Left renal cortex interstitium (tissue), 4 donors: ENCODE results near the gene PRICKLE2. TPM values are rescaled to one million over a fixed set of nuclear protein-coding genes. Genes with fewer than 3 reads are reported as not detected.

Experiments
- DNase-seq, 4 donors: peaks; one replicate each; pipeline ENCODE4 v3.0.0-alpha.2; 2013; ENCODE audit warnings: low read depth in 4 of 4, low spot score in 2 of 4, missing footprints in 1 of 4
- polyA plus RNA-seq, 4 donors: library from polyadenylated mRNA; unstranded; fragments of 120-200 nt; gene quantifications; one replicate each; pipeline ENCODE4 v1.2.1, GENCODE V29; 2013; ENCODE audit not compliant: insufficient read length in 4 of 4

Gene PRICKLE2
- polyA plus RNA-seq, 4 donors, result 16.5 to 24.1 (median 19.8) TPM

DNA sequence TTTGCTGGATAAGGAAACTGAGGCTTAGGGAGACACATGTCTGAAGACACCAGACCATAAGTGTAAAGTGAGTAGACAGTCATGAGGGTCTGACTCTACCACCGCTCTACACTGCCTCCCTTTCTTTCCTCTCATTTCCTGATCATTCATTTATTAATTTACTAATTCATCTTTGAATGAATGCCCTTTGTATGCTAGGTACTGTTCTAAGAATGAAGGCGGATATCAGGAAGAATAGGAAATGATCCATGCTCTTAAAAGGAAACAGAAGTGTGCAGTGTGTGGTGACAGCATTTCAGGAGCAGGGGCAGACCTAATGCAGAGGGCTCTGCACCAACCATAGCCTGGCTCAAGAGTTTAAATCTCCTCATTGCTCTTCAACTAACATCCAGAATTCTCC is 170.2 kb downstream of the PRICKLE2 start:
- no peak for DNase-seq

DNA sequence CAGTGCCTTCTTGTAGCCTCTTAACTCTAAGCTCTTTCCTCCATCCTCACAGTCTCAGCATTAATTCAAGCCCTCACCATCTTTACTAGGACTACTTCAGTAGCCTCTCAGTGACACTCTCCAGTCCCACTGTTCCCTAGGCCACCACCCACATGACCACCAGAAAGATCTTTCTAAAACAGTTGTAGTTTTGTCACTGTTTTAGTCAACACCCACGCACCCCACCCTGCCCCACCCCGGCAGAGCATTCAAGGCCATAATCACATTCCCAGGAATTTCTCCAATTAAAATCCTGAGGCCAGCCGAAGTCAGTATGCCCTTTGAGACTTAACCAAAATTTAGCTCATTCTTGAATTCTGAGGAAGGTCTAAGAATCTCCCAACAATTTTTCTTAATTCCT is 170.8 kb downstream of the PRICKLE2 start:
- no peak for DNase-seq

DNA sequence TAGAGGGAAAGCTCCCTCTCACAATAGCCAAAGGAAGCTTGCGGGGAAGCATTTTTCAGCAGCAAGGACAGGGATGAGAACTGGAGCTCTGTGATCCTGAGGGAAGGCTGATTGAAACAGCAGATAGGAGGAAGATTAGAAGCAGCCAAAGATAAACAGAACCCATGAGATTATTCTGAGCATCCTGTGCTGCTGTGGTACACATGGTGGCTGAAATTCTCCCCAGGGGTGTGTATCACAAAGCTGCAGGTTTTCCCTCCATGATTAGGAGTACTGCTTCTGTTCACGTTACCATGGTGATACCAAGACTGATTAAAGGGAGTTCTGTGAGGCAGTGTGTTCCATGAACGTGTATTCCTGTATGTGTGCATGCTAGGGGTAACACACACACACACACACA is 171.7 kb downstream of the PRICKLE2 start:
- DNase-seq, result no peak

DNA sequence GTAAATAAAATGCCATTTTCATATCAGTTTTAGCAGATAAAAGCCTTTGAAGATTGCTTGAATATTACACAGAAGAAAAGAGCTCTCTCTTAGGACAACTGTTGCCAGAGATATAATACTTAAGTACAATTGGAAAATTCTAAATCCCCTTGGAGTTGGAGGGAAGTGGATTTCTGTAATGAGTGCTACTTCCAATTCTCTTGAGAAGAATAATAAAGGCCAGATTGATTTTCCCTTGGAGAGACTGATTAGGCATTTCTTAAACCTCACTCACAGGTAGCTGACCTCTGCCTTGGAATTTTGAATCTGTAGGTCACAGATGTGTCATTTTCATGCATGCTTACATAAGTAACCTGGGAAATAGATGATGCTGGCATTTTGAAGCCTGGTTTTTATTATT is 172.1 kb downstream of the PRICKLE2 start:
- no peak for DNase-seq

DNA sequence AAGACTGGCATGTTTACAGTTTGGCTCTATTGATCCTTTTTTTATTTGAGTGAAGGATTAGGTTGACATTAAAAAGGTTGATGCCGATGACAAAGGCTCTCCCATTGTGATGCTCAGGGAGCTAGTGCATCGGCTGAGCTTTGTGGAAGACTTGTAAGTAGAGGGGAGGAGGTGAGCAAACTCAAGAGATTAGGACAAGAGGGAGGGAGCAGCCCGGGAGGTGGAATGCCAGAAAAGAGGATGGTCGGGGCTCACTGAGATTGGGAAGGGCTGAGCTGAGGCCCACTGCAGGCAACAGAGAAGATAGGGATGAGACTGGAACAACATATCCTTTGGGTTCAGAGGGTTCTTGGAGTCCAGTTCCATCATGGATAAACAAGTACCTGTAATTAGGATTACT is 175.4 kb downstream of the PRICKLE2 start:
- DNase-seq, result no peak

DNA sequence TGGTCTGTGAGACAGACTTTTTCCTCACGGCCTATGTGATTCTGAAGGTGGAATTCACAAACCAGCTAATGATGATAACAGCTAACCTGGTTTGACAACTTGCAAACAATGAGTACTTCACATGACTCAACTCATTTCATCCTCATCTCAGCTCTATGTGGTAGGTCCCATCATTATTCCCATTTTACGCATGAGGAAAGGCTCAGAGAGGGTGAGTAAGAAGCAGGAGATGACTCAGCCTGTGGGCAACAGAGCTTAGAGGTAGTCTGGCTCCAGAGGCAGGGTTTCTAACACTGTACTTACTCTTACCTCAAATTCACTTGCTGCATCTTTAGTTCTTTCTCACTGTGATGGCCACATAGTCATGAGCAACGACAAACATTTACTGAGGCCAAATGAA is 176.1 kb downstream of the PRICKLE2 start:
- DNase-seq, result no peak

DNA sequence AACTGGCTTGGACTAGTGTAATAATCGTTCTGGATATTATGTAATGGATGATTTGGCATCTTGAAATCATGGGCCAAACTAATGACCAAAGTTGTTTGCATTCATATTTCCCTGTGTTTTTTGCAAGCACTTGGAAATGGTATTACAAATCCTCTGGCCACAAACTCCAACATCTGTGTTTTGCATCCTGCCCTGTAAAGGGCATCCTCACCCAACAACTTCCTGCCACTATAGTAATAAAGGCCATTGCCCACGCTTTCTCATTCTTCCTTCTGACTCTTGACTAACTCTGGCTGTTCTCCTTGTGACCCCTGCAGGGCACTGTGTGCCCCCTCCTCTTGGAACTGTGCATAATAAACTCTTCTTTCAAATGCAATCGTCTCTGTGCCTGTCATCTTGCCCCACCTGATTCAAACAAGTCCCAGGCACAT is 176.6 kb downstream of the PRICKLE2 start:
- DNase-seq, result no peak

DNA sequence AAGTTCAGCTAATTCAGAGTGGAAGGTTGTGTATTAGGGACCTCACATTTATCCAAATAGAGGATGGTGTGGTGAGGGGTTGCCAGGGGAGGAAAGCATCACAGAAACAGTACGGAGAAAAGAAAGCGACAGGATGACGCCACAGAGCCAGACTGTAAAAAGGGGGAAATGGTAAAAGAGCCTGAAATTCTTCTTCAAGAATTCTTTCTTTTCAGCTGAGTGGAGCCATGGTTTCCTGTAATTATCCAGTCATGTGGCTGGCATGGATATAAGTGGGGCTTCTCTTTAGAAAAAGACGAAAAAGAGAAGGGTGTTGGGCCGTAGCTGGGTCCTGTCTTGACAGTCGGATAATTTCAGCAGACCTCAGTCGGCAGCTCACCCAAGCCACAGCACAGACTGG is 177.5 kb downstream of the PRICKLE2 start:
- no peak for DNase-seq

DNA sequence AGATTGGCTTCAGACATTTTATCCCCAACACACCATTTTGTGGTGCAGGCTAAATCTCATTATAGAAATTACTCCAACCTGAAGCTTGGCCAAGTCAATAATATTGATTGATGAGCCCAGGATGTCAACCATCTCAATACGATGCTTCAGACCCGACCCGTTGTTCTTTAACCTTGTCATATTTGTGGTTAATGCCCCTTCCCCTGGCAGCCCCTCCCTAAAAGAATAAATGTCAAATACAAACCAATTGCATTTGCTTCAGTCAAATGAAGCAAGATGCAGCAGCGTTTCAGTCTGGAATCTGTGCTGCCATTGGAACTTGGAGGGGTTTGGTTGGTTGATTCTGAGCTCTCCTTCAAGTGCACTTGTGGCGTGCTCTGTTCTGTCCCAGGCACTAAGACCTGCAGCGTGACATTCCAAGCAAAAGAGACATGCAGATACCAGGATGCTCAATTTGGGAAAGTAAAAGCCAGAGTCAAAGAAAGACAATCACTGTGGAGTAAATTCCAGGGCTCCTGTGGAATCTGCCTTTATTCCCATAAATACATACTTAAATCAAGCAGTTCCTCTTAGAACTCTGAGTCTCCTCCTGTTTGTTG is 178.2 kb downstream of the PRICKLE2 start:
- DNase-seq, result no peak

DNA sequence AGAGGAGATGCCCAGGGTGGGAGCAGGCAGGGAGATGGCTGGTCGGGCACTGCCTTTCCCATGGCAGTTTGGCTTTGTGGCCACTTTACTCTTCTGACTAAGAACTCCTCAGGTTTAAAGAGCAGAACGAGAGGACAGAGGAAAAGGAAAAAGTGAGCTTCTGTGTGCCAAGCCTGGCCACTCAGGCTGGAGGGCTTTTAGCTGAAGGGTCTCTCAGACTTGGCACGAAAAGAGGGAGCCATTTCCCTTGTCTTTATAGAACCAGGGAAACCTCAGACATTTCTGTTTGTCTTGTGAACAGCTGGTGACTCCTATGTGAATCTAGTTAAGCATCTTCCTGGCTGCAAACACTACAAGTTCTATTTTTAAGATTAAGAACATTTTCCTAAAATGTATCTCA is 178.7 kb downstream of the PRICKLE2 start:
- no peak for DNase-seq

DNA sequence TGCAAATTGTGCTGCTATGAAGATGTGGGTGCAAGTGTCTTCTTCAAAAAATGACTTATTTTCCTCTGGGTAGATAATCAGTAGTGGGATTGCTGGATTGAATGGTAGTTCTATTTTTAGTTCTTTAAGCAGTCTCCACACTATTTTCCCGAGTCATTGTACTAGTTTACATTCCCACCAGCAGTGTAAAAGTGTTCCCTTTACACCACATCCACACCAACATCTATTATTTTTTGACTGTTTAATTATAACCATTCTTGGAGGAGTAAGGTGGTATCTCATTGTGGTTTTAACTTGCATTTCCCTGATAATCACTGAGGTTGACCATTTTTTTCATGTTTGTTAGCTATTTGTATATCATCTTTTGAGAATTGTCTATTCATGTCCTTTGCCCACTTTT is 182.3 kb downstream of the PRICKLE2 start:
- DNase-seq, result no peak

Other genes with a start within 250 kb of the PRICKLE2 start
- 100 to 1,000 TPM; 109 to 132 (median 112) TPM for gene PSMD6, start 202.0 kb downstream of the PRICKLE2 start, polyA plus RNA-seq